HG02623 (cell line): ENCODE data around the gene CAMKK1.

Experiments
- ATAC-seq: cut with Tn5 transposase; IDR thresholded peaks from one replicate; pipeline ENCODE4 v1.9.1; 2021; ENCODE audit warnings: moderate library complexity; ENCODE audit not compliant: unreplicated experiment

The CAMKK1 gene

GRCh38 chr17:3893003-3893719 lies at the start of gene CAMKK1:
TSS of gene CAMKK1 (minus strand) at chr17:3893053. CDS start at chr17:3885687, 7,366 bp downstream.
- ATAC-seq: peak; percentile 88

- ATAC-seq: no peak
Observed at GRCh38 chr17:3940965-3941698, 48.3 kb upstream of the CAMKK1 start.

GRCh38 chr17:3937359-3937758 lies 44.5 kb upstream of the CAMKK1 start:
- no peak for ATAC-seq

GRCh38 chr17:3935825-3936355 lies 43.0 kb upstream of the CAMKK1 start:
- no peak for ATAC-seq

GRCh38 chr17:3935140-3935542 lies 42.3 kb upstream of the CAMKK1 start:
- ATAC-seq: no peak

- ATAC-seq: no peak
Observed at GRCh38 chr17:3929764-3930163, 36.9 kb upstream of the CAMKK1 start.

- ATAC-seq: no peak
Observed at GRCh38 chr17:3929181-3929580, 36.3 kb upstream of the CAMKK1 start.

GRCh38 chr17:3928406-3928805 lies 35.6 kb upstream of the CAMKK1 start:
- ATAC-seq: no peak

GRCh38 chr17:3927628-3928340 lies 34.9 kb upstream of the CAMKK1 start:
- ATAC-seq: no peak

- no peak for ATAC-seq
Observed at GRCh38 chr17:3926860-3927627, 34.2 kb upstream of the CAMKK1 start.

GRCh38 chr17:3925684-3926485 lies 33.0 kb upstream of the CAMKK1 start:
- ATAC-seq: no peak

GRCh38 chr17:3924512-3925350 lies 31.9 kb upstream of the CAMKK1 start:
- no peak for ATAC-seq

GRCh38 chr17:3923466-3924190 lies 30.8 kb upstream of the CAMKK1 start:
- no peak for ATAC-seq

GRCh38 chr17:3922765-3923164 lies 29.9 kb upstream of the CAMKK1 start:
- ATAC-seq: no peak

GRCh38 chr17:3921502-3922319 lies 28.9 kb upstream of the CAMKK1 start:
- no peak for ATAC-seq

GRCh38 chr17:3921006-3921405 lies 28.2 kb upstream of the CAMKK1 start:
- no peak for ATAC-seq

- no peak for ATAC-seq
Observed at GRCh38 chr17:3919123-3919624, 26.3 kb upstream of the CAMKK1 start.
